WERI-Rb-1 (cell line): ENCODE data around the gene NLGN4Y.

Source experiments
- DNase-seq: peaks from one replicate; pipeline ENCODE4 v3.0.0-alpha.2; 2020
- H3K27ac ChIP-seq: fragments of 250-450 bp; sonication (Bioruptor Pico); 2 replicates; pipeline ENCODE4 v1.5.1; 2020; ENCODE audit warnings: mild to moderate bottlenecking, moderate library complexity
- H3K27me3 ChIP-seq: fragments of 250-450 bp; sonication (Bioruptor Pico); 2 replicates; pipeline ENCODE4 v1.5.1; 2021; ENCODE audit warnings: mild to moderate bottlenecking, low read depth, moderate library complexity; ENCODE audit not compliant: insufficient read depth, severe bottlenecking
- H3K36me3 ChIP-seq: fragments of 250-450 bp; sonication (Bioruptor Pico); 2 replicates; pipeline ENCODE4 v1.5.1; 2020; ENCODE audit warnings: mild to moderate bottlenecking, moderate library complexity
- H3K4me3 ChIP-seq: 2 replicates; pipeline ENCODE4 v1.5.1; 2011; ENCODE audit warnings: low read depth, mild to moderate bottlenecking, control low read depth, low read length
- H3K9me3 ChIP-seq: fragments of 250-450 bp; sonication (Bioruptor Pico); 2 replicates; pipeline ENCODE4 v1.5.1; 2021; ENCODE audit warnings: mild to moderate bottlenecking, moderate library complexity; ENCODE audit not compliant: severe bottlenecking
- TF ChIP-seq, protein P1 (sequence below): IDR thresholded peaks from 2 replicates; pipeline ENCODE4 v1.5.1; 2011; ENCODE audit warnings: low read depth, mild to moderate bottlenecking, control low read depth, inconsistent platforms, low read length

Gene NLGN4Y

DNA sequence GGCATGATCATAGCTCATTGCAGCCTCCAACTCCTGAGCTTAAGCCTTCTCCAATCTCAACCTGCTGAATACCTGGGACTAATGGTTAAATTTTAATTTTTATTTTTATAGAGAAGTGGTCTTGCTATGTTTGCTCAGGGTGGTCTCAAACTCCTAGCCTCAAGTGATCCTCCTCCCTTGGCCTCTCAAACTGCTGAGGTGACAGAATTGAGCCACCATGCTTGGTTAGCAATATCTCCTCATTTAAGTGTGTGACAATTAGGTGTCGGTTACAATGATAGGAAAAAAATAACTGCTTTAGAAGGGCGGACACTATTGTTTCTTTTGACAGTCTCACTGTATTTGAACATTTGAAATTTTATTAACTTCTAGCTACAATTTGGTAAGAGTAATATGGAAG is 300.3 kb downstream of the NLGN4Y start:
- no peak for DNase-seq
- H3K27ac ChIP-seq = no peak overlapping the region
- H3K27me3 ChIP-seq = no peaks in the 10 kb centered on the region
- no peaks in the 10 kb centered on the region for H3K9me3 ChIP-seq
- no peaks in the 10 kb centered on the region for H3K36me3 ChIP-seq
- no peak overlapping the region for H3K4me3 ChIP-seq
- TF ChIP-seq, protein P1, sequence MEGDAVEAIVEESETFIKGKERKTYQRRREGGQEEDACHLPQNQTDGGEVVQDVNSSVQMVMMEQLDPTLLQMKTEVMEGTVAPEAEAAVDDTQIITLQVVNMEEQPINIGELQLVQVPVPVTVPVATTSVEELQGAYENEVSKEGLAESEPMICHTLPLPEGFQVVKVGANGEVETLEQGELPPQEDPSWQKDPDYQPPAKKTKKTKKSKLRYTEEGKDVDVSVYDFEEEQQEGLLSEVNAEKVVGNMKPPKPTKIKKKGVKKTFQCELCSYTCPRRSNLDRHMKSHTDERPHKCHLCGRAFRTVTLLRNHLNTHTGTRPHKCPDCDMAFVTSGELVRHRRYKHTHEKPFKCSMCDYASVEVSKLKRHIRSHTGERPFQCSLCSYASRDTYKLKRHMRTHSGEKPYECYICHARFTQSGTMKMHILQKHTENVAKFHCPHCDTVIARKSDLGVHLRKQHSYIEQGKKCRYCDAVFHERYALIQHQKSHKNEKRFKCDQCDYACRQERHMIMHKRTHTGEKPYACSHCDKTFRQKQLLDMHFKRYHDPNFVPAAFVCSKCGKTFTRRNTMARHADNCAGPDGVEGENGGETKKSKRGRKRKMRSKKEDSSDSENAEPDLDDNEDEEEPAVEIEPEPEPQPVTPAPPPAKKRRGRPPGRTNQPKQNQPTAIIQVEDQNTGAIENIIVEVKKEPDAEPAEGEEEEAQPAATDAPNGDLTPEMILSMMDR = no peak

DNA sequence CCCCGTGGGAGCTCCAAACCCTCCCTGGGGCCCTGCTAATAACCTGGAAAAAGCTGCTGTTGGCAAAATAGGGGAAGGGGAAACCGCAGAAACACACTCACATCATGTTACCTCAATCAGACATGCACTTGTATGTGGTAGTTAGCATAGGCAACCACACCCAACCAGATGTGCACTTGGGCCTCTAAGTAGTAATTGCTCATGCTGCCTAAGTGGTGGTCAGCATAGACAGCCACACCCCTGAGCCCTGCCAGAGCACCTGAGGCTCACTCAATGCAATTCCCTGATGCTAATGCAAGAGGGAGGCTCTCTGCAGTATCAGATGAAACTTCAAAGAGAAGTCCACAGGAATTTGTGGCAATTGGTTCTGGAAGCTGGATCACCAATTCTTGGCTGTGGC is 301.4 kb downstream of the NLGN4Y start:
- Histone ChIP-seq H3K27me3 (no peaks in the 10 kb centered on the region), H3K36me3 (no peaks in the 10 kb centered on the region), H3K9me3 (no peaks in the 10 kb centered on the region), H3K4me3 (no peak overlapping the region), H3K27ac (no peak overlapping the region)
- TF ChIP-seq, protein P1 = no peak
- no peak for DNase-seq

DNA sequence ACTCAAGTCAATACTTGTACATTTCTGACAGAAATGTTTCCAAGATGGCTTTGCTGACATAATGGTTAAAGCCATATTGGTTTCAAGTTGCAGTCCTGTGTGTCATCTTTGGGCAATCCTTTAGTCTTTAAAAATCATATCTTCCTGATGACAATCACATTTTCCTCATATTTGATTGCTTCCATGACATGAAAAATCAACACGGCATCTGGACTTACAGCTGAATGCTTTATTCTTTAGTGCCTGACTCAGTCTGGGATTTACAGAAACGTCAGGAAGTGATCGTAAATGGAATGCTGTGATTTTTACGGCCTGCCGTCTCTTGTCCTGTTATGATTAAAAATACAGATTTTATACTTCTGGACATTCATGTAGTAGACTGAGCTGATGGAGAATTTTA is 304.2 kb downstream of the NLGN4Y start:
- no peak for DNase-seq
- Histone ChIP-seq H3K9me3 (no peaks in the 10 kb centered on the region), H3K36me3 (no peaks in the 10 kb centered on the region), H3K27ac (no peak overlapping the region), H3K27me3 (no peaks in the 10 kb centered on the region), H3K4me3 (no peak overlapping the region)
- TF ChIP-seq, protein P1 = no peak

DNA sequence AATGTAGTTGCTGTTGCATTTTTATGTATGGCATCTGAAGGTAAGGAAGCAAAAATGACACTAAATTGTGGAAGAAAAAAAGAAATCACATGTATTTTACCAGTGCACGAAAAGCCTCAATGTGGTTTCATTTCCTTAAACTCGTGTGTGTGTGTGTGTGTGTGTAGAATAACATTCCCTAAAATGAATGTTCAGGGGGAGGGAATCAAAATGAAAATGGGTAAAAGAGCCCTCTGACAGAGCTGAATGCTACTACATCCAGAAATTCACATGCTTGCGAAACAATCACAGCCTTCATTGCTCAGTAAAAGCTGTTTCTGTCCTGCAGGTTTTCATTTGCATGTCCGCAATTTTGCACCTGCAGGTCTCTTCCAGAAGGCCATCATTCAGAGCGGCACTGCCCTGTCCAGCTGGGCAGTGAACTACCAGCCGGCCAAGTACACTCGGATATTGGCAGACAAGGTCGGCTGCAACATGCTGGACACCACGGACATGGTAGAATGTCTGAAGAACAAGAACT is 305.1 kb downstream of the NLGN4Y start:
- TF ChIP-seq, protein P1 = no peak
- H3K4me3 ChIP-seq = no peak overlapping the region
- H3K27me3 ChIP-seq = no peaks in the 10 kb centered on the region
- no peaks in the 10 kb centered on the region for H3K36me3 ChIP-seq
- H3K9me3 ChIP-seq = no peaks in the 10 kb centered on the region
- DNase-seq = no peak
- H3K27ac ChIP-seq = no peak overlapping the region

DNA sequence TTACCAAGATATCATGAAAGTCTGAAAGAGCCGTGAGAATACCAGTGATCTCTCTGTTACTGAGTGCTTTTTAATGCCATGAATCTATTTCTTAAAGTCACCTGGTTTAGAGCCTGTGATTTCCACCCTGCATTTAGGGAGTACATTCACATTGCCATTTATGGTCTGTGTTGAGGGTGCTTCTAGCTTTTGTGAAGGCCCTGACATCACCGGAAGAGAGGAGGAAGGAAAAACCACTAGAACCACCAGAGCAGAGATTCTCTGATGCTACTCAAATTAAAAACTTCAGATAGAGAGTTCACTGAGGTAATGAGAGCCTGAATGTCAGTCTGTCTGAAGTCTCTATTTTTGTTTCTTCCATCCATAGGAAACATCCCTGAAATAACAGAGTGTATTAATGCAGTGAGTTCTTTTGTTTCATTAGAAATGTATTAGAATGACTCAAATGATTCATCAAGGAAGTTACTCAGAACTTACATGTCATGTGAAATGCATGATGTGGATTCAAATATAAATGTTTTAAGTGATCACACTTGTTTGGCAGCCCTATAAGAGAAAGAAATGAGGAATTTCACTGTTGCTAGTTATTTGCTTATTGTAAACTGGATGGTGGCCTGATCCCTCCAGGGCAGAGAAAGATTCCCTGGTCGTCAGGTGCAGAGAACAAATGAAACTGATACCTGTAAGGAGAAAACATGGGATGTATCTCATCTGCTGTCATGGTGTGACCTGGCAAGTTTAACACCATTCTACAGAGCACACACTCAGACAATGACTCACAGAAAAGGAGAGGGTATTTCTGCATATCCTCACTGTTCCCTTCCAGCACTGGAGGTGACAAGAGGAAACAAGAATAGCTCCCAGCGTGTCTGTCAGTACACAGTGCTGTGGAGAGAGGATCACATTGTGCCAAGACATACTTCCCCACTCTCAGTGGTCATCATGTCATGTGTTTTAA is 310.1 kb downstream of the NLGN4Y start:
- DNase-seq = no peak
- no peak overlapping the region for H3K4me3 ChIP-seq
- no peak overlapping the region for H3K27ac ChIP-seq
- TF ChIP-seq, protein P1 = no peak
- no peaks in the 10 kb centered on the region for H3K9me3 ChIP-seq
- H3K27me3 ChIP-seq = no peaks in the 10 kb centered on the region
- no peaks in the 10 kb centered on the region for H3K36me3 ChIP-seq

DNA sequence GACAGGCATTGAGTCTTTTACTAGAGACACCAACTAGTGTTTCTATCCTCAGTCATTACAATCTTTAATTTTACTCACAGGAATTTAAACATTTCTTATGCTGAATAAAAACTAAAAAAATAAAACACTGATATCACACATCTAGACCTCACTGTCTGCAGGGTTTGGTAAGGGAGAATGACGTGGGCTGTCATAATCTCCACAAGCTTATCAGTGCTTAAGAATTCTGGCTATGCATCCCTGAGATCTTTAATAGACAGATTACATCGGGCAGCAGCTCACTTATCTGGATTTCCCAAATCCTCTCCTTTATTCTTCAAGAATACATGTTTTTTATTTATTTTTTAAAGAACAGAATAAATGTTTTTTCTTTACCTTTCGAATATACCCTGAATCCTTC is 313.1 kb downstream of the NLGN4Y start:
- TF ChIP-seq, protein P1 = no peak
- no peak for DNase-seq
- Histone ChIP-seq H3K4me3 (no peak overlapping the region), H3K9me3 (no peaks in the 10 kb centered on the region), H3K36me3 (no peaks in the 10 kb centered on the region), H3K27ac (no peak overlapping the region), H3K27me3 (no peaks in the 10 kb centered on the region)
